ENCODE measurements around the gene FBXW10B. TPM values are rescaled to one million over a fixed set of nuclear protein-coding genes. Genes with fewer than 3 reads are reported as not detected.
"Not testable (repeated sequence)": the region's sequence is repeated elsewhere in the genome, so short reads cannot be mapped to it uniquely, and the experiment has no call there.

Gene FBXW10B
- polyA plus RNA-seq, 5 donors: 1.1 to 2.3 (median 2.0) TPM

DNA sequence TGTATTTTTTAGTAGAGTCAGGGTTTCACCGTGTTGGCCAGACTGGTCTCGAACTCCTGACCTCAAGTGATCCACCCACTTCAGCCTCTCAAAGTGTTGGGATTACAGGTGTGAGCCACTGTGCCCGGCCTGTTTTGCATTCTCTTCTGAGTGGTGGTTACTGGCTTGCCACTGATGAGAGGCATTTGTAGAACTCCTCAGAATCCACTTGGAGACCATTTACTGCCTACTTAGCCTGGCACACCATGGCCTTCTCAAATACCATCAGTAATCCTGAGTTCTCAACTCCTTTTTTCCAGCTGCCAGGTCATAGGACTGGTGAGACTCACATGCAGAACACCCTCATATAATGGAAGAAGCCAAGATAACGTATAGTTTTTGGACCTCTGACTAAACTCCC lies 22.5 kb upstream of the FBXW10B start:
- not testable (repeated sequence) for DNase-seq

DNA sequence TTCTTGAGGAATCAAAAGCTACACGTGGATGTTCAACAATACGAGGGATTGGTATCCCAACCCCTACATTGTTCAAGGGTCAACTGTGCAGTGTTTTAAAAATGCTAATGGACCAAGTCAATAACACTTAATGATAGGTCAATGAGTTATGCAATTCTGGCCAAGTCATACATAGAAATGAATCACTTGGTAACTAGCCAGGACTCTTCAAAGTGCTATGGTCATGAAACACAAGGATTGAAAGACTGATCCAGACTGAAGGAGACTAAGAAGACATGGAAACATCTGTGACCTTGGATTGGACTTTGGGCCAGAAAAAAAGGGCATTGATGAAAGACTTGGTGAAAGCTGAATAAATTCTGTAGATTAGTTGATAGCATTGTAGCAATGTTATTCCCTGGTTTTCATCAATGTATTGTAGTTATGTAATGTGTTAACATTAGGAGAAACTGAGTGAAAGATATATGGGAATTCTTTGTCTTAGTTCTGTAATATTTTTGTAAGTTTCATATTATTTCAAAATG lies 11.5 kb upstream of the FBXW10B start:
- not testable (repeated sequence) for DNase-seq

DNA sequence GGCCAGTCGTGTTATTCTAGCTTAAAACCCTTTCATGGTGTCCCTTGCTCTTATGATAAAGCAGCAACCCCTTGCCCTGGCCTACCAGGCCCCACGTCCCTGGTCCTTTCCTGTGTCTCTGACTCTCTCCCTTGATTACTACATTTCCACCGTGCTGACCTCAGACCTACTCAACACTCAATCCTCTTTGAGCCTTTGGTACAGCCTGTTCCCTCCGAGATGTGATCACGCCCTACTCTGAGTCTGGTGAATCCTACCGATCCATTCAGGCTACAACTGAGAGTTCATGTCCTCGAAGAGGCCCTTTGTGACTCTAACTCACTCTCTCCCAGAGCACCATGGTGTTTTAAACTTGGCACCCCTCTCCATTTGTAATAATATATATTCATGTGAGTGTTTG lies 10.5 kb upstream of the FBXW10B start:
- not testable (repeated sequence) for DNase-seq

GRCh38 chr17:15623661-15624209 lies 4.2 kb upstream of the FBXW10B start:
- DNase-seq: not testable (repeated sequence)

DNA sequence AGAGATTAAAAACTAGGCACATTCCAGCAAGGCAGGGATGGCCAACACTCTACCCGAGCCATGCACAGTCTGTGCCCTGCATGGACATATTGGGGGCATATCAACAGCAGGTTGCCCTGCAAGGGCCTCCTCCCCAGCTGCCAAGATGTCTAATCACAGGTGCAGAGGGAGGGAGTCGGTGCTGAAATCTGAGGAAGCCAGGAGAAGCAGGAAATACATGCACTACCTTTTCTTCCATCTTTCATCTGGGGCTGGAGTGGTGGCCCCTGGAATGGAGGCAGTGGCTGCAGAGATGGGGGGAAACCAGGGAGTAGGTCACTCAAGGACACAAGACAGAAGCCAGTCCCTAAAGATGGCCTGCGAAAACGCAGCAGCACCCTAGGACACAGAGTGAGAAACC lies 3.8 kb upstream of the FBXW10B start:
- DNase-seq: not testable (repeated sequence)

DNA sequence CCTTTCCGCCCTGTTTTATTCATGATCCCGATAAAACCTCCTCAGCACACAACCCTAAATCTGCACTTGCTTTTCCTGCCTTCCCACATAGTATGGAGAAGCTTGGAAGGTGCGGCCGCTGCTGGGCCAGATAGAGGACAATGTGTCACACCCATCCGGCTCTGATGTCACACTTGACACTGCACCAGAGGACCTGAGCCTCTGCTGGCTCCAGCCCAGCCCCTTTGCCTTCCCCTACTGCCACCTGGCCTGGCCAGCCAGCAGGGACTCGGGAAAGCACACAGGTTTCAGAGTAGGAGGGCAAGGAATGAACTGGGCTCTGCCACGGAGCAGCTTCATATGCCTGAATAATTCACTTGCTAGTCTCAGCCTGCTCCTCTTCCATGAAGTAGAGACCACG lies 2.6 kb upstream of the FBXW10B start:
- DNase-seq: not testable (repeated sequence)

DNA sequence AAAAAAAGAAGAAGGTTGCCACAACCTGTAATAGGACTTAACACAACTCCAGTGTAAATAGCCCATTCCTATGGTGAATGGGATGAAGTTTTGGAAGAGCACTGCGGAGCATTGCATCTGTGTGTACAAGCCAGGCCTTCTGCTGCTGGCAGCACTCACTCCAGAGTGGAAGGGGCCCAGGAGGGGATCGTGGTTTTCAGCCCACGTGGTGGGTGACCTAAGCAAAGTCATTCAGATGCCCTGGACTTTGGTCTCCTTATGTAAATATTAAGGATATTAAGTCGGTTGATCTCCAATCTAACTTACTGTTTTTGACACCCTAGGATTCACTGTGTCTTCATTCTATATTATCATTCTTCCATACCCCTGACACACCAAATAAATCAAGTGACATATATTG lies 2.7 kb downstream of the FBXW10B start:
- not testable (repeated sequence) for DNase-seq

DNA sequence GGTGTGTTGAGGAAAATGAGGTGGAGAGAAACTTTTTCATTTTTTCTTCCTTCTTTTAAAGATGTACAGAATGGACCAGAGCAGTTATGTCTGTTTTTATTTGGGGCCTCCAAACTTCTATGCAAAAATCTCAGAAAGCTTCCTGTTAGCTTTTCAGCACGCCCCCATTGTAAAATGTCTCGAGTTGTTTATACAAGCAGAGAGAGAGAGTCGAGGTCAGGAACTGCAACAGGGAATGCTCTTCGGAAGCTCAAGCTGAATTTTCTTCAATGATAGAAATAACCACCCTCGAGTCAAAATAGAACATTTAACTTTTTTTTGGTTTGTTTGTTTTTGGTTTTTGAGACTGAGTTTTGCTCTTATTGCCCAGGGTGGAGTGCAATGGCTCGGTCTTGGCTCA lies 3.7 kb downstream of the FBXW10B start:
- not testable (repeated sequence) for DNase-seq

GRCh38 chr17:15613111-15613510 lies 6.4 kb downstream of the FBXW10B start:
- DNase-seq: not testable (repeated sequence)

DNA sequence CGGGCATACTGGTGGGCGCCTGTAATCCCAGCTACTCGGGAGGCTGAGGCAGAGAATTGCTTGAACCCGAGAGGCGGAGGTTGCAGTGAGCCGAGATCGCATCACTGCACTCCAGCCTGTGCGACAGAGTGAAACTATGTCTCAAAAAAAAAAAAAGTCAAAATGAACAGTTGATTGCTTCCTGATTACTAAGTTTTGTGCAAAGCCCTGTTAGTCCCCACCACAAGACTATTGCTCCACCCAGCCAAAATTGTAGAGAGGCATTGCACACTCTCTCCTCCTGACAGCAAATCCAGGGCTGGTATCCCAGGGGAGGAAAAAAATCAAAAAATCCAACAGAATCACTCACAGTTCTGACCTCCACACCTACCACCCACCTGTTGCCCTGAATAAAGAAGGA lies 26.5 kb downstream of the FBXW10B start:
- not testable (repeated sequence) for DNase-seq

- DNase-seq: not testable (repeated sequence)
Measured at GRCh38 chr17:15591986-15592385, 27.5 kb downstream of the FBXW10B start.

- DNase-seq: not testable (repeated sequence)
Measured at GRCh38 chr17:15590844-15591243, 28.7 kb downstream of the FBXW10B start.

DNA sequence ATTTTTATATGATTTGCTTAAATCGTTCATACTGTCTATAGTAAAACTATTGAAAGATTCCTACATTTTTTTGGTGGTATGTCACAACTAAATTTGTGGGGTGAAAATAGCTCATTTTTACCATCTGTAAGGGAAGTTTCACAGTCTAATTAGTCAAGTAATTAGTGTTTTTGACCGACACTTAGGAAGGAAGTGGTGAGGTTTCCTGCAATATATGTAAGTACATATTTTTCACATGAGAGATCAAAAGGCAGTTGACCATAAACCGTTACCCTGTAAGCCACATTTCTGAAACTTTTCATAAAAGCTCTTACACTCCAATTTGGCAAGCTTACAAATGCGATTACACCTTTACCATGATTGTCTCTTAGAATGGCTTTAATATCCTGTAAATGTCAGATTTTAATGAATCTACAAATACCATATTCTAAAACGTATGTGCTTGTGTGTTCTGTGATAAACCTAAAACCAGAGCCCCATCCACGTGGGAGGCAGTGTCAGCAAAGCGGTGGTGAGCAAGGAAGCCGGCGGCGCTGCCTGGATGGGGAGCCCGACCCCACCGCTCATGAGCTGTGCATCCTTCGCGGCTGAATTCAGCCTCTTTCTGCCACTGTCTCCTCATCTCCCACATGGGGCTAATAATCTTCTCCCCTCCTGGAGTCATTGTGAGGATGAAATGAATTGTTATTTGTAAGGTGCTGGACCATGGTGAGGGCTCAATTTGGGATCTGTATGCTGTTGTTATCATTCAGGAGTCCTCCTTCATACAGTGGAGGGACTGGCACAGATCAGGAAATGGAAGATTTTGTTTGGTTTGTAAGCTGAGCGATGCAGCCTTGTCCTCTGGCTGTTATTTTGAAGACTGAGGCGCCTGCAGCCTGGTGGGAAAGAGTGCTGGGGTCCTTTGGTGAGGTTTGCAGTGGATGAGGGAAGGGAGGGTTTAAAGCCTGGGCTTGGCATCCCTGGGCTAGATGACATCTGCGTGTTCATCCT lies 29.7 kb downstream of the FBXW10B start:
- not testable (repeated sequence) for DNase-seq

DNA sequence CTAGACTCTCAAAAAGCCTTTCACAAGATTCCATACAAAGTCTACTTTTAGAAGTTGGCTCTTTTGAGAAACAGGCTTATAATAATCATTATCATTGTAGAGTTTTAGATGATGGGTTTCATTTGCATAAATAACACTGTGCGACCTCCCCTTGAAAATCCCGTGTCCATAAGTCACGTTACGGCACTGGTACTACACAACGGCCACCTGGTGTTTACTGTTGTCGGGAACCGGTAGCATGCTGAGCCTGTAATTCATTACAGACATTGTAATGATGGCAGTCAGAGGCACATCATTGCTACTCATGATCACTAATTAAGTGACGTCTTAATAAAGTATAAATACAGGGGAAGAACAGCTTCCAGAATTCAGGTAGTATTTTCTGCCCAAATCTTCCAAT lies 31.5 kb downstream of the FBXW10B start:
- DNase-seq: not testable (repeated sequence)

GRCh38 chr17:15583313-15583712 lies 36.2 kb downstream of the FBXW10B start:
- DNase-seq: not testable (repeated sequence)

DNA sequence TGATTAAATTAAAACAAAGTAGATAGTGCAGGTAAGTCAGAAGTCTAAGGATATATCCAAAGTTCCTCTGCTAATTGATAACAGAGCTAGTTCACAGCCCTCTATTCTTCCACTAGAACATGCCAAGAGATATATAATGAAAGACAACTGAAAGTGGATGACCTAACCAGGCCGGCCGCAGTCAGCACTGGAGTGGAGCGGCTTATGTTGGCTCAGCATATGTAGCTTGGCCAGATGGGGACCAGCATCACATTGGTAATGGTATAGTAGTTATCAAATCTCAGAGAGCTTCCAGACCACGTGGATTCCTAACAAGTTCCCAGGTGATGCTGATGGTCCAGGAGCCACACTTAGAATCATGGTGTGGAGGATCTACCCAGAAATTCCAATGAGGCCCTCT lies 38.0 kb downstream of the FBXW10B start:
- not testable (repeated sequence) for DNase-seq

GRCh38 chr17:15576848-15577247 lies 42.7 kb downstream of the FBXW10B start:
- not testable (repeated sequence) for DNase-seq

- DNase-seq: not testable (repeated sequence)
Measured at GRCh38 chr17:15574660-15575059, 44.8 kb downstream of the FBXW10B start.

- DNase-seq: peak in 1 of 2 donors; percentile 2
Measured at GRCh38 chr17:15573870-15574269, 45.6 kb downstream of the FBXW10B start.
